Measurements from ENCODE around the gene CSMD2.

CSMD2 gene

DNA sequence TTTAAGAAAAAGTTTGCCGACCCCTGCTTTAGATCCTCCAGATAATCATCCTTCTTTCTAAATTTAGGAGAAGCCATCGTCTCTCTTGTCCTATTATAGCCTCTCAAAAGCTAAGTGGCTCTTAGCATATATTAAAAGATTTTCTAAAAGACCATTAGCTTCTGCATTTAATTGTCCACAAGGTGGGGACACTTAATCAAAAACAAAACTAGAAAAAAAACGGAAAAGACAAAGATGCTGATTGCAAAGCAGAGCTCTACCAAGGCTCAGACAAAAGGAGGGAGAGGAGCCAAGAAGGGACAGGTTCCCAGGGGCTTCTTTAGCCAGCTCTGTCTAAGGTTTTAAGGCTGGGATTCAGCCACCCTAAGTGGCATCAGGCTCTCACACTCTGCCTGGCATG is 429.4 kb downstream of the CSMD2 start:
- no peak overlapping the region for H3K23ac ChIP-seq (ENCODE audit: low read length in 2 of 2)
- WGBS = 51% methylated on average over 2 of the region's 3 CpGs

DNA sequence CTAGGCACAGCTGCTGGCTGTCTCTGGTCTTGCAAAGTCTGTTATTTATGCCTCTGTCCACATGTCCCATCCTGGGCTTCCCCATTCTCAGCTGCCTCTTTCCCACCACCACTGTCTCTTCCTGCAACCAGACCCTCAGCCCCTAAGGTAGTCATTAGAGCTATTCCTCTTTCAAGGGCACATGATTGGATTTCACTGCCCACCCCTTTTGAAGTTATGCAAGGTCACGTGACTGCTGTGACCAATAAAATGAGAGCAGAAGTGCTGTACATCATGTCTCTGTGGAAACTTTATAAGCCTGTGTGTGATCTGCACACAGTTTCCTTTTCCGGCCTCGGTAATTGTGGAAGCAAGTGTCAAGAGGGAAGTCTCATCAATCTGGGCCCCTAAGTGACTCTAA is 437.7 kb downstream of the CSMD2 start:
- Histone ChIP-seq H3K9ac (ENCODE audit: low read length) (no peak overlapping the region), H2AK5ac (ENCODE audit: low read length, severe bottlenecking) (no peak overlapping the region), H2BK5ac (ENCODE audit: low read depth, low read length, poor library complexity, severe bottlenecking) (no peak overlapping the region), H3K4me2 (ENCODE audit: low read length, poor library complexity, severe bottlenecking) (no peak overlapping the region), H3K27me3 (ENCODE audit: control insufficient read depth in 1 of 2, insufficient read depth in 1 of 2, low read length in 2 of 2) (no peaks in the 10 kb centered on the region), H2BK12ac (ENCODE audit: low read length in 2 of 2) (no peak overlapping the region), H2BK120ac (ENCODE audit: low read depth, low read length) (no peak overlapping the region), H2AFZ (ENCODE audit: low read depth, low read length) (no peak overlapping the region), H4K8ac (ENCODE audit: low read length) (no peak overlapping the region), H2BK15ac (ENCODE audit: low read depth, poor library complexity, severe bottlenecking) (no peak overlapping the region), H3K27ac (ENCODE audit: low read length, poor library complexity, severe bottlenecking) (no peak overlapping the region), H3K14ac (ENCODE audit: low read length in 2 of 2) (no peak overlapping the region), H3K36me3 (ENCODE audit: control insufficient read depth in 1 of 2, insufficient read depth in 2 of 2, low read depth in 1 of 2, low read length in 2 of 2) (peaks cover 0 to 29% of the 10 kb centered on the region in 2 experiments), H3K23ac (ENCODE audit: low read length in 2 of 2) (no peak overlapping the region), H3K9me3 (ENCODE audit: control insufficient read depth, low read length) (no peaks in the 10 kb centered on the region), H4K91ac (ENCODE audit: low read length) (no peak overlapping the region), H3K18ac (ENCODE audit: low read depth in 1 of 2, low read length in 2 of 2) (no peak overlapping the region), H3K4ac (ENCODE audit: low read depth in 1 of 2, low read length in 2 of 2) (no peak overlapping the region), H3K4me3 (ENCODE audit: insufficient read depth in 1 of 2, low read depth in 1 of 2, low read length in 2 of 2) (no peak overlapping the region), H3K79me1 (replicated peaks; ENCODE audit: low read length, poor library complexity, severe bottlenecking) (no peaks in the 10 kb centered on the region), H3K4me1 (ENCODE audit: control insufficient read depth, insufficient read depth, low read depth, low read length) (no peaks in the 10 kb centered on the region)
- DNase-seq = no peak
- 78% methylated on average over 3 of the region's 3 CpGs for WGBS

More for the DNA sequence above, 429.4 kb downstream of the CSMD2 start:
- Histone ChIP-seq H3K36me3 (ENCODE audit: control insufficient read depth in 1 of 2, insufficient read depth in 2 of 2, low read depth in 1 of 2, low read length in 2 of 2) (peaks cover 0 to 27% of the 10 kb centered on the region in 2 experiments), H2AK5ac (ENCODE audit: low read length, severe bottlenecking) (no peak overlapping the region), H2BK15ac (ENCODE audit: low read depth, poor library complexity, severe bottlenecking) (no peak overlapping the region), H3K4me2 (ENCODE audit: low read length, poor library complexity, severe bottlenecking) (no peak overlapping the region), H3K9me3 (ENCODE audit: control insufficient read depth, low read length) (no peaks in the 10 kb centered on the region), H2AFZ (ENCODE audit: low read depth, low read length) (no peak overlapping the region), H3K27me3 (ENCODE audit: control insufficient read depth in 1 of 2, insufficient read depth in 1 of 2, low read length in 2 of 2) (no peaks in the 10 kb centered on the region), H2BK120ac (ENCODE audit: low read depth, low read length) (no peak overlapping the region), H2BK5ac (ENCODE audit: low read depth, low read length, poor library complexity, severe bottlenecking) (no peak overlapping the region), H3K27ac (ENCODE audit: low read length, poor library complexity, severe bottlenecking) (no peak overlapping the region), H3K4me3 (ENCODE audit: insufficient read depth in 1 of 2, low read depth in 1 of 2, low read length in 2 of 2) (no peak overlapping the region), H4K8ac (ENCODE audit: low read length) (no peak overlapping the region), H3K9ac (ENCODE audit: low read length) (no peak overlapping the region), H3K4ac (ENCODE audit: low read depth in 1 of 2, low read length in 2 of 2) (no peak overlapping the region), H4K91ac (ENCODE audit: low read length) (no peak overlapping the region), H3K79me1 (replicated peaks; ENCODE audit: low read length, poor library complexity, severe bottlenecking) (no peaks in the 10 kb centered on the region), H3K14ac (ENCODE audit: low read length in 2 of 2) (no peak overlapping the region), H3K18ac (ENCODE audit: low read depth in 1 of 2, low read length in 2 of 2) (no peak overlapping the region), H2BK12ac (ENCODE audit: low read length in 2 of 2) (no peak overlapping the region), H3K4me1 (ENCODE audit: control insufficient read depth, insufficient read depth, low read depth, low read length) (no peaks in the 10 kb centered on the region)
- DNase-seq = no peak

DNA sequence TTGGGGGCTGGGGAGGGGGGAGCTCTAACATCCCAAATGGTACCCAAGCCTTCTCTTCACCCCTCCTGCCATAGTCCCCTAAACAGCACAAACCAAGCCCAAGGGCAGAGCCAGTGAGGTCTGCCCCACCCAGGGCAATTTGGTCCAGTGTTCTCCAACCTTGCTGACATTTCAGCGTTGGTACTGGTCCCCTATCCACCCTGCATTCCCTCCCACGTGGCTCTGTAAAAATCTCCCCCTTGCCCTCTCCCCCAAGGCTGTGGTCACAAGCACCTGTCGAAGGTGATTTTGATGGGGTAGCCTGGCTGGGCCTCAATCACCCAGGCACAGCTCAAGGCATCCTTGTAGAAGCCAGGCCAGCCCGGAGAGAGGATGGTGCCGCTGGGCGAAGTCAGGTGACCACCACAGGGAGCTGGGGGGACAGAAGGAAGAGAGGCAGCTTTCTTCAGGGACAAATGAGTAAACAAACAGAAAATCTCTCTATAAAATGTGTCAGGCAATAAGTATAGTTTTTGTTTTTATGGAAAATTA is 438.7 kb downstream of the CSMD2 start:
- Histone ChIP-seq H4K8ac (ENCODE audit: low read length) (no peak overlapping the region), H2BK15ac (ENCODE audit: low read depth, poor library complexity, severe bottlenecking) (no peak overlapping the region), H3K4me3 (ENCODE audit: insufficient read depth in 1 of 2, low read depth in 1 of 2, low read length in 2 of 2) (no peak overlapping the region), H3K27ac (ENCODE audit: low read length, poor library complexity, severe bottlenecking) (no peak overlapping the region), H3K9me3 (ENCODE audit: control insufficient read depth, low read length) (no peaks in the 10 kb centered on the region), H3K9ac (ENCODE audit: low read length) (no peak overlapping the region), H3K23ac (ENCODE audit: low read length in 2 of 2) (no peak overlapping the region), H2BK120ac (ENCODE audit: low read depth, low read length) (no peak overlapping the region), H3K14ac (ENCODE audit: low read length in 2 of 2) (no peak overlapping the region), H3K4me1 (ENCODE audit: control insufficient read depth, insufficient read depth, low read depth, low read length) (no peaks in the 10 kb centered on the region), H3K79me1 (replicated peaks; ENCODE audit: low read length, poor library complexity, severe bottlenecking) (no peaks in the 10 kb centered on the region), H3K27me3 (ENCODE audit: control insufficient read depth in 1 of 2, insufficient read depth in 1 of 2, low read length in 2 of 2) (no peaks in the 10 kb centered on the region), H3K4me2 (ENCODE audit: low read length, poor library complexity, severe bottlenecking) (no peak overlapping the region), H3K36me3 (ENCODE audit: control insufficient read depth in 1 of 2, insufficient read depth in 2 of 2, low read depth in 1 of 2, low read length in 2 of 2) (peaks cover 0 to 26% of the 10 kb centered on the region in 2 experiments), H3K18ac (ENCODE audit: low read depth in 1 of 2, low read length in 2 of 2) (no peak overlapping the region), H2BK5ac (ENCODE audit: low read depth, low read length, poor library complexity, severe bottlenecking) (no peak overlapping the region), H3K4ac (ENCODE audit: low read depth in 1 of 2, low read length in 2 of 2) (no peak overlapping the region), H2BK12ac (ENCODE audit: low read length in 2 of 2) (no peak overlapping the region), H2AK5ac (ENCODE audit: low read length, severe bottlenecking) (no peak overlapping the region), H4K91ac (ENCODE audit: low read length) (no peak overlapping the region), H2AFZ (ENCODE audit: low read depth, low read length) (no peak overlapping the region)
- 75% methylated on average over 6 of the region's 6 CpGs for WGBS
- DNase-seq = no peak

DNA sequence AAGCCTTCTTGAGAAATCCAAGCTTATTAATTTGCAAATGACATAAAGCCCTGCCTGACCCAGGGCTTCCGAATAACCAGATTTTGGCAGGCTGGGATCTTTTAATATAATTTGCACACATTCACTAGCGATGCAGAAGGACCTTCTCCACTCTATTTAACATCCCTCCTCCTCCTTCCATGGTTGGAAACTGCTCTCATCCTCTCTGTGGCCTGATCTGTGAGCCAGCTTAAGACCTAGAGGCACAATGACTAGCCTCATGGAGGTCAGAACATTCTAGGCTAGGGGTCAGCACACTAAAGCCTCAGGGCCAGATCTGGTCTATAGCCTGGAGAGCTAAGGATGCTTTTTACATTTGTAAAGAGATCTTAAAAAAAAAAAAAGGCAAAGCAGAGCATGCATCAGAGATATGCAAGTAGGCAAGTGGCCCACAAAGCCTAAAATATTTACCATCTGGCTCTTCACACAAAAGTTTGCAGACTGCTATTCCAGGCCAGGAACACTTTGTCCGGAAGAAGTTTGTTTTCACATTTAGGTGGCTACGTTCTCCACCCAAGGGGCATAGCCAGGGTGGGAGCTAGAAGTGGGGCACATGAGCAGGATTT is 439.4 kb downstream of the CSMD2 start:
- no peak overlapping the region for H3K9ac ChIP-seq (ENCODE audit: low read length)
- 81% methylated on average over 4 of the region's 4 CpGs for WGBS
- H2AFZ ChIP-seq (ENCODE audit: low read depth, low read length) = no peak overlapping the region

More for the DNA sequence above, 439.4 kb downstream of the CSMD2 start:
- H3K4me2 ChIP-seq (ENCODE audit: low read length, poor library complexity, severe bottlenecking) = no peak overlapping the region
- H4K91ac ChIP-seq (ENCODE audit: low read length) = no peak overlapping the region
- H3K4me1 ChIP-seq (ENCODE audit: control insufficient read depth, insufficient read depth, low read depth, low read length) = no peaks in the 10 kb centered on the region
- H2AK5ac ChIP-seq (ENCODE audit: low read length, severe bottlenecking) = no peak overlapping the region
- H3K14ac ChIP-seq (ENCODE audit: low read length in 2 of 2) = no peak overlapping the region
- H3K79me1 ChIP-seq (replicated peaks; ENCODE audit: low read length, poor library complexity, severe bottlenecking) = no peaks in the 10 kb centered on the region
- no peak overlapping the region for H3K23ac ChIP-seq (ENCODE audit: low read length in 2 of 2)
- no peak overlapping the region for H3K27ac ChIP-seq (ENCODE audit: low read length, poor library complexity, severe bottlenecking)
- no peaks in the 10 kb centered on the region for H3K27me3 ChIP-seq (ENCODE audit: control insufficient read depth in 1 of 2, insufficient read depth in 1 of 2, low read length in 2 of 2)
- no peak overlapping the region for H2BK120ac ChIP-seq (ENCODE audit: low read depth, low read length)
- no peak overlapping the region for H2BK5ac ChIP-seq (ENCODE audit: low read depth, low read length, poor library complexity, severe bottlenecking)
- no peak overlapping the region for H3K18ac ChIP-seq (ENCODE audit: low read depth in 1 of 2, low read length in 2 of 2)
- peaks cover 0 to 26% of the 10 kb centered on the region in 2 experiments for H3K36me3 ChIP-seq (ENCODE audit: control insufficient read depth in 1 of 2, insufficient read depth in 2 of 2, low read depth in 1 of 2, low read length in 2 of 2)
- H4K8ac ChIP-seq (ENCODE audit: low read length) = no peak overlapping the region
- no peak for DNase-seq
- H2BK15ac ChIP-seq (ENCODE audit: low read depth, poor library complexity, severe bottlenecking) = no peak overlapping the region
- H3K9me3 ChIP-seq (ENCODE audit: control insufficient read depth, low read length) = no peaks in the 10 kb centered on the region
- H2BK12ac ChIP-seq (ENCODE audit: low read length in 2 of 2) = no peak overlapping the region
- H3K4me3 ChIP-seq (ENCODE audit: insufficient read depth in 1 of 2, low read depth in 1 of 2, low read length in 2 of 2) = no peak overlapping the region
- H3K4ac ChIP-seq (ENCODE audit: low read depth in 1 of 2, low read length in 2 of 2) = no peak overlapping the region
